22Rv1 (cell line): Measurements from ENCODE around the gene GCNT3.

ENCODE experiments used
- CTCF ChIP-seq: fragments of 450-650 bp; IDR thresholded peaks from 2 replicates; pipeline ENCODE4 v1.5.1; 2017; ENCODE audit warnings: mild to moderate bottlenecking
- ZFX ChIP-seq: fragments of 450-650 bp; IDR thresholded peaks from 2 replicates; pipeline ENCODE4 v1.6.1; 2017; ENCODE audit warnings: antibody characterized with exemption, borderline replicate concordance

GRCh38 chr15:59654046-59654445 lies 42.5 kb downstream of the GCNT3 start:
- TF ChIP-seq CTCF (no peak), ZFX (no peak)
